Hindlimb muscle (tissue), 1 donor: Measurements from ENCODE around the gene PNLIP. TPM values are rescaled to one million over a fixed set of nuclear protein-coding genes. Genes with fewer than 3 reads are reported as not detected.
A peak's percentile ranks its signal among the peaks of the same experiment; 100 is the strongest.

Source experiments
- DNase-seq: peaks from one replicate; pipeline ENCODE4 v3.0.0-alpha.2; 2013
- polyA plus RNA-seq: library from polyadenylated mRNA; unstranded; fragments of 120-200 nt; gene quantifications from one replicate; pipeline ENCODE4 v1.2.1, GENCODE V29; 2013; ENCODE audit not compliant: insufficient read length

PNLIP gene
- 0.39 TPM for polyA plus RNA-seq

GRCh38 chr10:116545756-116546155 is at the start of gene PNLIP:
Gene PNLIP (plus strand): TSS chr10:116545931. CDS start chr10:116546093, 162 bp downstream.
- no peak for DNase-seq

DNA sequence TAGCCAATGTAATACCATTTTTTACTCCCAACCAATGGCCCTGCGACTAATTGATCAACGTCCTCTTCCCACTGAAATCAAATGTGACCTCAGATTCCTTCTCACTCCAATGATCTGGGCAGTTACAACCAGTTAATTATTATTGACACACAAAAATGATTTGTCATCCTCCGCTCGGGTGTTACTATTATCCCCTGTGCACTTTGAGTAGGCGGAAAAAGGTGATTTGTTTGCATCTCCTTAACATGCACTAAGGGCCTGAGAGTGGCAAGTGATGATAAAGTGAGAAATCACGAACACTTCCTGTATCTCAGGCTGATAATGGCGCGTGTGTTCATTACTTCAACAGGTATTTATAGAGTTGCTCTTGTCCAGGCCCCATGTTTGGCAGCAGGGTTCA is 40.9 kb upstream of the PNLIP start:
- DNase-seq = no peak

- DNase-seq = no peak
Observed at GRCh38 chr10:116510565-116510964, 35.2 kb upstream of the PNLIP start.

- DNase-seq = no peak
Observed at GRCh38 chr10:116511365-116511764, 34.4 kb upstream of the PNLIP start.

GRCh38 chr10:116521424-116522290 is 24.1 kb upstream of the PNLIP start:
- DNase-seq = peak; percentile 20

GRCh38 chr10:116522803-116523381 is 22.8 kb upstream of the PNLIP start:
- DNase-seq = no peak

DNA sequence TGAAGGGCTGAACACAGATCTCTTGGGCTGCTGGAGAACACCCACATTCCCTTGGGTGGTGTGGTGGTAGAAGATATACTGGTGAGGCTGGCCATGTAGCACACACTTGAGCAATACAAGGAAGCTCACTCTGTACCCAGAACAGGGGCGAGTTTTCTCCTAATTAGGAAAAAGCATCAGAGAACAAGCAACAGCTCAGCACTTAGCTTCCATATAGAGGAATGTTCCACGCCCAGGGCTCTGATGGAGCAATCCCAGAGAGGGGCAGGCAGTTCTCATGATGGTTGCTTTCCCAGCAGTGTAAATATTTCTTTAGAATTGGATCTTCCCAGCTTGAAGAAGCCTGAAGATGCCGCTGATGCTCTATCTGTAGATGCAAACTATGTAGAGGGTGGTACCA is 21.0 kb upstream of the PNLIP start:
- DNase-seq = no peak

- DNase-seq = no peak
Observed at GRCh38 chr10:116526219-116526618, 19.5 kb upstream of the PNLIP start.

DNA sequence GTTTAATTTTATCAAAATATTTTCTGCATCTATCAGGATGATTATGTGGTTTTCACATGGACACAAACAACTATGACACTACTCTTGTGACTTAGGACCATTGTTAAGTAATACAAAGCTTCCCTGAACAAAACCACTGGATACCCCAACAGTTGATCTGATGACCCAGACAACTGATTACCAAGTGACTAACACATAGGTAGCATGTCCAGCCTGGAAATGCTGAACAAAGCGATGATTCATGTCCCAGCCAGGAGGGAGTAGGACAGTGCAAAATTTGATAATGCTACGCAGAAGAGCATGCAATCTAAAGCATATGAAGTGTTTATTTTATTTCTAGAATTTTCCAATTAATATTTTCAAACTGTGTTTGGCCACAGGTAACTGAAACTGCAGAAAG is 8.9 kb upstream of the PNLIP start:
- no peak for DNase-seq

- no peak for DNase-seq
Observed at GRCh38 chr10:116538456-116538855, 7.3 kb upstream of the PNLIP start.

DNA sequence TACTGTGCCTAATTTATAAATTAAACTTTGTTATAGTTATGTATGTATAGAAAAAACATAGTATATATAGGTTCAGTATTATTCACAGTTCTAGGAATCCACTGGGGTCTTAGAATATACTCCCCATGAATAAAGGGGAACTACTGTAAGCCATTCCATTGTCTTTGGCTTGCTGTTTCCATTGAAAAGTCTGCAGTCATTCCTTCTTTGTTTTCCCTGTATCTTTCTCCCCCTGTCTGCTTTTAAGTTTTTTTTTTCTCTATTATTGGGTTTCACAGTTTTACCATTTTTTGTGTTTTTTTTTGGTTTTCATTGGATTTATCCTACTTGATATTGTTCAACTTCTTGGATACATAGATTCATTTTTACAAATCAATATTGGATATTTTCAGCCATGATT is 6.7 kb upstream of the PNLIP start:
- no peak for DNase-seq

DNA sequence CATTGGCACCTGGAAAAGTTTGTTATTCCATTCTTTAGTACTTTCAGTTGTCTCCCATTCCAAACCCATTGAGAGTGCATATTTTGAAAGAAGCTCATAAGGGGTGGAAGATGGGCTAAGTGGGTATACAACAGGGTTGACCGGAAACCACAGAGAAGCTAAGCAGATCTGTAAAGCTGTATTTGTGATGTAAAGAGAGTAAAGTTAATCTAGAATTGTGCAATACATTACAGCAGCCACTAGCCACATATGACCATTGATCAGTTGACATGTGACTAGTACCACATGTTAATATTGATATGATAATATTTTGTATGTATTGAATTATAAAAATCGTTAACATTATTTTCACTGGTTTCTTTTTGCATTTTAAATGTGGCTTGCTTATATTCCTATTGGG is 4.9 kb upstream of the PNLIP start:
- DNase-seq = no peak

GRCh38 chr10:116542007-116542677 is 3.6 kb upstream of the PNLIP start:
- DNase-seq = no peak

DNA sequence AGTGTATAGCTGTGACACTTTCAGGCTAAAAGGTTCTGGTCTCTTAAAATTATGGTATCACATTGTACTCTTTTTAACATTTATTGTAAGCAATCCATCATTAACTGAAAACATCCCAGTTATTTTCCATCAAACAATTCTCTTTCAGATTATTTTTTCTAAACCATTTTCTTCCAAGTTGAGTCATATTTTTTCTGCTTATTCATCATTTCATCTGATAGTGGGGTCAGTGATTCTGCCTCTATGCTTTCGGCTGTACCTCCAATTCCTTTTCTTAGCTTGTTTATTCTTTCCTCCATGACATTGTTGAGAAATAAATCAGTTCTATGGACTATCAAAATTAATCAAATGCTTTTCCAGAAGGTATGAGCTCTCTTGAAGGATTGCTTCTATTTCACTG is 609 bp upstream of the PNLIP start:
- DNase-seq = no peak

DNA sequence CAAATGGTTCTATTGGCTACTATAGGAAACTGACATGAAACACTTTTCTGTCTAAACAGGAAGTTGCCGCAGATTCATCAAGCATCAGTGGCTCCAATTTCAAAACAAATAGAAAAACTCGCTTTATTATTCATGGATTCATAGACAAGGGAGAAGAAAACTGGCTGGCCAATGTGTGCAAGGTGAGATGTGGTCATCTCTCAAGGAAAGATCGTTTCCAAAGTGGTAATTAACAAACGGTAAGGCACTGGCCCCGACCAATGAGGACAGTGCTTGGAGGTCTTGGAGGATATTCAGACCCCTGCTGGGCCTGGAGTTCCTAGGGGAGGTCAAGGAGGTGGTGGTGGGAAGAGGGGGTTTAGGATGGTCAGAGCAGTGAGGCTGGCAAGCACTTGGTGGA is 2.6 kb downstream of the PNLIP start:
- DNase-seq = no peak

DNA sequence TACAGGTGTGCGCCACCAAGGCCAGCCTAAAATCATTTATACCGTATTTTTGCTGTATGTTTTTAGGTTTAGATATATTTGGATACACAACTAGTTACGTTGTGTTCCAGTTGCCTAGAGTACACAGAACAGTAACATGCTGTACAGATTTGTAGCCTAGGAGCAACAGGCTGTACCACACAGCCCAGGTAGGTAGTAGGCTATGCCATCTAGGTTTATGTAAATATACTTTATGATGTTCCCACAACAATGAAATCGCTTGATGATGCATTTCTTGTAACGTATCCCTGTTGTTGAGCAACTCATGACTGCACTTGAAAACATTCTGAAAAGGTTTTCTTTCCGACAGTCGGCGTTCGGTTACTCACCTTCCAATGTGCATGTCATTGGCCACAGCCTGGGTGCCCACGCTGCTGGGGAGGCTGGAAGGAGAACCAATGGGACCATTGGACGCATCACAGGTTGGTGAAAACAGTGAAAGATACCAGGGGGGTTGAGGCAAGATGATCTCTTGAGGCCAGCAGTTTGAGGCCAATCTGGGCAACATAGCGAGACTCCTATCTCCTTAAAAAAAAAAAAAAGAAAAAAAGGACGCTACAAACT is 7.7 kb downstream of the PNLIP start:
- no peak for DNase-seq

GRCh38 chr10:116554628-116555027 is 8.9 kb downstream of the PNLIP start:
- DNase-seq = no peak

- DNase-seq = no peak
Observed at GRCh38 chr10:116555880-116556279, 10.1 kb downstream of the PNLIP start.

- DNase-seq = no peak
Observed at GRCh38 chr10:116557305-116557880, 11.7 kb downstream of the PNLIP start.

GRCh38 chr10:116565534-116565933 is 19.8 kb downstream of the PNLIP start:
- no peak for DNase-seq

DNA sequence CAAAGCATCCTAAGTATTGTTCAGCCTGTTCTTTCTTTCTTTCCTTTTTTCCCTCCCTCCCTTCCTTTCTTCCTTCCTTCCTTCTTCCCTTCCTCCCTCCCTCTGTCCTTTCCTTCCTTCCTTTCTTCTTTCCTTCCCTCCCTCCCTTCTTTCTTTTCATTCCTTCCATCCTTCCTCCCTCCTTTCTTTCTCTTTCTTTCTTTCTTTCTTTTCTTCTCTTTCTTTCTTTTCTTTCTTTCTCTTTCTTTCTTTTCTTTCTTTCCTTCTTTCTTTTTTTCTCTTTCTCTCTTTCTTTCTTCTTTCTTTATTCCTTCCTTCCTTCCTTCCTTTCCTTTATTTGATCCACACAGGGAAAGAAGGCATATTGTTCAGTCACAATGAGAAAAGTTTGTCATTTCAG is 21.2 kb downstream of the PNLIP start:
- DNase-seq = no peak

DNA sequence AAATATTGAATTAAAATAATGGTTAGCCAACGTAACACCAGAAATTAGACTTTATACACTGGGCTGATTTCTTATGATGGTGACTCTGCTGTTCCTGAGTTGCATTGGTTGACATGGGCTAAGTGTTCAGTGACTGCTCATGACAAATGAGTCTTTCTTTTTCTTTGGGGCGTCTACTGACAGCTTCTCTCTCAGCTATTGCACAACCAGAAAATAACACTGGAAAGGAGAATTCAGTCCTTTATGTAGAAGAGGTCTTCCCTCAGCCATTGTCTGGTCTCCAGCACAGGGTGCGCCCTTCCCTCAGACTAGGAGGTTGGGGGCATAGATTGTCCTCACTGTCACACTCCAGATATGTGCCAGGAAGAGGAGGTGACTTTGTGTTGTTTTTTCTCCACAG is 21.6 kb downstream of the PNLIP start:
- no peak for DNase-seq

- DNase-seq = no peak
Observed at GRCh38 chr10:116574797-116575196, 29.1 kb downstream of the PNLIP start.
